SW 1271 (cell line): ENCODE data around the gene SYCE1.
"Not testable (repeated sequence)": the region's sequence is repeated elsewhere in the genome, so short reads cannot be mapped to it uniquely, and the experiment has no call there.

ENCODE experiments used
- DNase-seq, 2 experiments: peaks; one replicate each; lab custom pipeline; 2025; lab: John Stamatoyannopoulos, UW

Gene SYCE1

GRCh38 chr10:133557381-133557780 lies 8.0 kb downstream of the SYCE1 start:
- no peak for DNase-seq

GRCh38 chr10:133555521-133555920 lies 9.9 kb downstream of the SYCE1 start:
- no peak for DNase-seq

GRCh38 chr10:133554600-133554999 lies 10.8 kb downstream of the SYCE1 start:
- no peak for DNase-seq

GRCh38 chr10:133544506-133544905 lies 20.9 kb downstream of the SYCE1 start:
- DNase-seq, result no peak

GRCh38 chr10:133541441-133541975 lies 23.9 kb downstream of the SYCE1 start:
- DNase-seq, result not testable (repeated sequence)

- peak in 1 of 2 experiments; percentile 4 for DNase-seq
Observed at GRCh38 chr10:133537546-133538545, 27.5 kb downstream of the SYCE1 start.

- no peak for DNase-seq
Observed at GRCh38 chr10:133536198-133536597, 29.2 kb downstream of the SYCE1 start.

GRCh38 chr10:133534417-133534816 lies 31.0 kb downstream of the SYCE1 start:
- DNase-seq, result no peak

- DNase-seq, result no peak
Observed at GRCh38 chr10:133532871-133533270, 32.5 kb downstream of the SYCE1 start.

GRCh38 chr10:133530506-133530905 lies 34.9 kb downstream of the SYCE1 start:
- DNase-seq, result no peak

- DNase-seq, result no peak
Observed at GRCh38 chr10:133529576-133529946, 35.8 kb downstream of the SYCE1 start.

GRCh38 chr10:133528845-133529575 lies 36.4 kb downstream of the SYCE1 start:
- no peak for DNase-seq

- no peak for DNase-seq
Observed at GRCh38 chr10:133528296-133528844, 37.0 kb downstream of the SYCE1 start.

- no peak for DNase-seq
Observed at GRCh38 chr10:133527771-133528271, 37.6 kb downstream of the SYCE1 start.

- no peak for DNase-seq
Observed at GRCh38 chr10:133526957-133527588, 38.3 kb downstream of the SYCE1 start, which contains the start of gene CYP2E1. TSS of gene CYP2E1 (plus strand) at chr10:133527363. CDS start at chr10:133527396, 33 bp downstream.

- no peak for DNase-seq
Observed at GRCh38 chr10:133525444-133525843, 39.9 kb downstream of the SYCE1 start.

- no peak for DNase-seq
Observed at GRCh38 chr10:133523631-133524203, 41.7 kb downstream of the SYCE1 start.

GRCh38 chr10:133520193-133520738 lies 45.1 kb downstream of the SYCE1 start:
- peak in 1 of 2 experiments; percentile 48 for DNase-seq

GRCh38 chr10:133518517-133518916 lies 46.9 kb downstream of the SYCE1 start:
- not testable (repeated sequence) for DNase-seq

GRCh38 chr10:133516057-133516456 lies 49.3 kb downstream of the SYCE1 start:
- no peak for DNase-seq

- no peak for DNase-seq
Observed at GRCh38 chr10:133515471-133515870, 49.9 kb downstream of the SYCE1 start.
